ENCODE data around the gene DRD3. TPM values are rescaled to one million over a fixed set of nuclear protein-coding genes. Genes with fewer than 3 reads are reported as not detected.

The DRD3 gene
- total and polyA plus RNA-seq, 7 experiments from 2014 or later = not detected

DNA sequence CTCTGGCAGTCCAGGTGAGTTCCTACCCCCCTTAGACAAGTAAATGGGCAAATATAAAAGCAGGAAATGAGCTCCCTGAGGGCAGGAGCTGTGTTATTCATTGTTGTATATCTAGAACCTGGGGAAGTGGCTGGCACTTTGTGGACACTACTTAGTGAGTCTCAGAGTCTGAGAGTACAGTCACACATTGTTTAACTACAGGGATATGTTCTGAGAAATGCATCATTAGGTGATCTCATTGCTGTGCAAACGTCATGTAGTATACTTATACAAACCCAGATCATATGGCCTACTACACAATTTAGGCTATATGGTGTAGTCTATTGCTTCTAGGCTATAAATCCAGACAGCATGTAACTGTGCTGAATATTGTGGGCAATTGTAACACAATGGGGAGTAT lies 52.4 kb downstream of the DRD3 start:
- H3K27me3 Mint-ChIP-seq = peaks cover 0 to 13% (median 3%) of the 10 kb centered on the region in 5 donors
- CTCF ChIA-PET = interaction anchor here (0.7 kb wide), 1 partner anchor 163 kb away, joined by 3 read pairs; no protein-coding TSS in a partner anchor
- POLR2A ChIA-PET = no interaction called here
- Histone ChIP-seq H3K4me3 (ENCODE audit: low read length) (no peak overlapping the region), H3K27ac (ENCODE audit: low read depth, low read length) (no peak overlapping the region), H3K9me3 (ENCODE audit: control insufficient read depth in 2 of 3, low read length in 3 of 3) (no peaks in the 10 kb centered on the region), H3K27me3 (ENCODE audit: control insufficient read depth in 2 of 2, insufficient read depth in 2 of 2, low read length in 2 of 2) (no peaks in the 10 kb centered on the region), H3K4me1 (ENCODE audit: control insufficient read depth in 2 of 2, insufficient read depth in 2 of 2, low read length in 2 of 2) (no peaks in the 10 kb centered on the region), H3K36me3 (ENCODE audit: control insufficient read depth in 2 of 3, insufficient read depth in 3 of 3, low read length in 3 of 3) (no peaks in the 10 kb centered on the region)
- peaks cover 0 to 3% (median 0%) of the 10 kb centered on the region in 11 donors for H3K9me3 Mint-ChIP-seq
- no peaks in the 10 kb centered on the region for H3K4me1 Mint-ChIP-seq
- no peak overlapping the region for H3K27ac Mint-ChIP-seq
- DNase-seq (no peak), ATAC-seq (no peak)
- H3K4me3 Mint-ChIP-seq = no peak overlapping the region
- intact Hi-C loops (cut with micrococcal nuclease) = no loop called here
- no peaks in the 10 kb centered on the region for H3K36me3 Mint-ChIP-seq

- H3K9me3 Mint-ChIP-seq = peaks cover 0 to 3% (median 0%) of the 10 kb centered on the region in 11 donors
- no peak overlapping the region for H3K27ac Mint-ChIP-seq
- no peaks in the 10 kb centered on the region for H3K4me1 ChIP-seq (ENCODE audit: control insufficient read depth in 2 of 2, insufficient read depth in 2 of 2, low read length in 2 of 2)
- POLR2A ChIA-PET = no interaction called here
- intact Hi-C loops (cut with micrococcal nuclease) = no loop called here
- peaks cover 0 to 13% (median 0%) of the 10 kb centered on the region in 5 donors for H3K27me3 Mint-ChIP-seq
- H3K36me3 Mint-ChIP-seq = no peaks in the 10 kb centered on the region
- no peaks in the 10 kb centered on the region for H3K36me3 ChIP-seq (ENCODE audit: control insufficient read depth in 2 of 3, insufficient read depth in 3 of 3, low read length in 3 of 3)
- CTCF ChIA-PET = no interaction called here
- H3K4me3 ChIP-seq (ENCODE audit: low read length) = no peak overlapping the region
- H3K4me1 Mint-ChIP-seq = no peaks in the 10 kb centered on the region
- DNase-seq = no peak
- H3K4me3 Mint-ChIP-seq = no peak overlapping the region
- no peak overlapping the region for H3K27ac ChIP-seq (ENCODE audit: low read depth, low read length)
- no peak for ATAC-seq
- H3K27me3 ChIP-seq (ENCODE audit: control insufficient read depth in 2 of 2, insufficient read depth in 2 of 2, low read length in 2 of 2) = no peaks in the 10 kb centered on the region
- H3K9me3 ChIP-seq (ENCODE audit: control insufficient read depth in 2 of 3, low read length in 3 of 3) = no peaks in the 10 kb centered on the region
These were observed 56.7 kb downstream of the DRD3 start for GRCh38 chr3:114122027-114122709.

- intact Hi-C loops (cut with micrococcal nuclease) = no loop called here
- POLR2A ChIA-PET = no interaction called here
These were observed 58.6 kb downstream of the DRD3 start for GRCh38 chr3:114120211-114120610.

GRCh38 chr3:114119776-114120175 lies 59.1 kb downstream of the DRD3 start:
- Mint-ChIP-seq H3K27ac (no peak overlapping the region), H3K4me1 (no peaks in the 10 kb centered on the region), H3K36me3 (no peaks in the 10 kb centered on the region), H3K27me3 (peaks cover 0 to 13% (median 0%) of the 10 kb centered on the region in 5 donors), H3K9me3 (peaks cover 0 to 3% (median 0%) of the 10 kb centered on the region in 11 donors), H3K4me3 (no peak overlapping the region)
- DNase-seq (no peak), ATAC-seq (no peak)
- Histone ChIP-seq H3K27ac (ENCODE audit: low read depth, low read length) (no peak overlapping the region), H3K36me3 (ENCODE audit: control insufficient read depth in 2 of 3, insufficient read depth in 3 of 3, low read length in 3 of 3) (no peaks in the 10 kb centered on the region), H3K4me3 (ENCODE audit: low read length) (no peak overlapping the region), H3K9me3 (ENCODE audit: control insufficient read depth in 2 of 3, low read length in 3 of 3) (no peaks in the 10 kb centered on the region), H3K4me1 (ENCODE audit: control insufficient read depth in 2 of 2, insufficient read depth in 2 of 2, low read length in 2 of 2) (no peaks in the 10 kb centered on the region), H3K27me3 (ENCODE audit: control insufficient read depth in 2 of 2, insufficient read depth in 2 of 2, low read length in 2 of 2) (no peaks in the 10 kb centered on the region)
- intact Hi-C loops (cut with micrococcal nuclease) = no loop called here
- ChIA-PET CTCF (no interaction called here), POLR2A (no interaction called here)

More at GRCh38 chr3:114120211-114120610, 58.6 kb downstream of the DRD3 start:
- DNase-seq = no peak
- peaks cover 0 to 13% (median 0%) of the 10 kb centered on the region in 5 donors for H3K27me3 Mint-ChIP-seq
- peaks cover 0 to 3% (median 0%) of the 10 kb centered on the region in 11 donors for H3K9me3 Mint-ChIP-seq
- Histone ChIP-seq H3K27me3 (ENCODE audit: control insufficient read depth in 2 of 2, insufficient read depth in 2 of 2, low read length in 2 of 2) (no peaks in the 10 kb centered on the region), H3K9me3 (ENCODE audit: control insufficient read depth in 2 of 3, low read length in 3 of 3) (no peaks in the 10 kb centered on the region), H3K27ac (ENCODE audit: low read depth, low read length) (no peak overlapping the region), H3K36me3 (ENCODE audit: control insufficient read depth in 2 of 3, insufficient read depth in 3 of 3, low read length in 3 of 3) (no peaks in the 10 kb centered on the region), H3K4me3 (ENCODE audit: low read length) (no peak overlapping the region), H3K4me1 (ENCODE audit: control insufficient read depth in 2 of 2, insufficient read depth in 2 of 2, low read length in 2 of 2) (no peaks in the 10 kb centered on the region)
- no peak overlapping the region for H3K4me3 Mint-ChIP-seq
- H3K27ac Mint-ChIP-seq = no peak overlapping the region
- CTCF ChIA-PET = no interaction called here
- no peaks in the 10 kb centered on the region for H3K4me1 Mint-ChIP-seq
- ATAC-seq = no peak
- H3K36me3 Mint-ChIP-seq = no peaks in the 10 kb centered on the region

DNA sequence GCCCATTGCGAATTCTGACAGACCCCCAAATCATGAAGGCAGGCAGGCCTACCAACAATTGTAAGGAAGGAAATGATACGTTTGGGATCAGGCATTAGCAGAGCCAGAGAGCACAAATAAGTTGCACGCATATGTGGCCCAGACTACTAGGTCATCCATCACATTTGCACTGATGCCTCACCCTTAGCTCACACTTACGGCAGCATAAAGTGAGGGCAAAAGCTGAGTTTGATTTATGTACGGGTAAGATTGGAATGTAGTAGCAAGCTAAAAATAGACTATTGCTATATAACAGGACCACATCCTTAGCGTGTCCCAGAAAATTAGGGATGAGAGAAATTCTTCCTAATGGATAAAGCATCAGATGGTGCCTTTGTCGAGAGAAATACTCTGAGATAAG lies 63.7 kb downstream of the DRD3 start:
- DNase-seq = no peak
- no peak for ATAC-seq
- intact Hi-C loops (cut with micrococcal nuclease) = no loop called here
- Mint-ChIP-seq H3K4me1 (peaks cover 0 to 3% (median 0%) of the 10 kb centered on the region in 7 donors), H3K27ac (no peak overlapping the region), H3K9me3 (no peaks in the 10 kb centered on the region), H3K36me3 (no peaks in the 10 kb centered on the region), H3K27me3 (peaks cover 4 to 17% (median 11%) of the 10 kb centered on the region in 5 donors), H3K4me3 (no peak overlapping the region)
- ChIA-PET POLR2A (no interaction called here), CTCF (no interaction called here)
- no peaks in the 10 kb centered on the region for H3K9me3 ChIP-seq (ENCODE audit: control insufficient read depth in 2 of 3, low read length in 3 of 3)
- H3K4me3 ChIP-seq (ENCODE audit: low read length) = no peak overlapping the region
- H3K4me1 ChIP-seq (ENCODE audit: control insufficient read depth in 2 of 2, insufficient read depth in 2 of 2, low read length in 2 of 2) = no peaks in the 10 kb centered on the region
- H3K27me3 ChIP-seq (ENCODE audit: control insufficient read depth in 2 of 2, insufficient read depth in 2 of 2, low read length in 2 of 2) = no peaks in the 10 kb centered on the region
- H3K27ac ChIP-seq (ENCODE audit: low read depth, low read length) = no peak overlapping the region
- no peaks in the 10 kb centered on the region for H3K36me3 ChIP-seq (ENCODE audit: control insufficient read depth in 2 of 3, insufficient read depth in 3 of 3, low read length in 3 of 3)

DNA sequence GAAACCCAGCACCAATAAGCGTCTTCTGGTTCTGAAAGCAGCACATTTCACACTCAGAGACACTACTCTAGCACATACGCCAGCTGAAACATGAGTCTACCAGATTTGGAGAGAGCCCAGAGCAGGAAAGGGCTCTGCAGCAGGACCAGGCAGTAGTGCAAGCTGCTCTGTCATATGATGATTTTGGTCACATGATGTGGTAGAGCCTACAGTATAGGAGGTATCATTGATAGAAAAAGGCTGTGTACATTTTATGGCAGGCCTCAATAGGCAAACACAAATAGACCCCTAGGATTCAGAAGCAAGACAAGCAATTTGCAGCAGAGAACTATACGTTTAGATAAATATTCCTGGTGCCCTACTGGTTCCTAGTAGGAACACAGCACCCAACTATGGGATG lies 64.1 kb downstream of the DRD3 start:
- DNase-seq (no peak), ATAC-seq (no peak)
- Histone ChIP-seq H3K27me3 (ENCODE audit: control insufficient read depth in 2 of 2, insufficient read depth in 2 of 2, low read length in 2 of 2) (no peaks in the 10 kb centered on the region), H3K36me3 (ENCODE audit: control insufficient read depth in 2 of 3, insufficient read depth in 3 of 3, low read length in 3 of 3) (no peaks in the 10 kb centered on the region), H3K9me3 (ENCODE audit: control insufficient read depth in 2 of 3, low read length in 3 of 3) (no peaks in the 10 kb centered on the region), H3K4me3 (ENCODE audit: low read length) (no peak overlapping the region), H3K27ac (ENCODE audit: low read depth, low read length) (no peak overlapping the region), H3K4me1 (ENCODE audit: control insufficient read depth in 2 of 2, insufficient read depth in 2 of 2, low read length in 2 of 2) (no peaks in the 10 kb centered on the region)
- CTCF ChIA-PET = no interaction called here
- no peak overlapping the region for H3K27ac Mint-ChIP-seq
- POLR2A ChIA-PET = no interaction called here
- no peak overlapping the region for H3K4me3 Mint-ChIP-seq
- peaks cover 4 to 21% (median 15%) of the 10 kb centered on the region in 5 donors for H3K27me3 Mint-ChIP-seq
- no peaks in the 10 kb centered on the region for H3K36me3 Mint-ChIP-seq
- H3K9me3 Mint-ChIP-seq = no peaks in the 10 kb centered on the region
- intact Hi-C loops (cut with micrococcal nuclease) = no loop called here
- peaks cover 0 to 3% (median 0%) of the 10 kb centered on the region in 7 donors for H3K4me1 Mint-ChIP-seq

- H3K4me3 Mint-ChIP-seq = no peak overlapping the region
- H3K27me3 ChIP-seq (ENCODE audit: control insufficient read depth in 2 of 2, insufficient read depth in 2 of 2, low read length in 2 of 2) = no peaks in the 10 kb centered on the region
- no peak for ATAC-seq
- H3K4me3 ChIP-seq (ENCODE audit: low read length) = no peak overlapping the region
- H3K27ac Mint-ChIP-seq = no peak overlapping the region
- H3K27ac ChIP-seq (ENCODE audit: low read depth, low read length) = no peak overlapping the region
- CTCF ChIA-PET = no interaction called here
- H3K36me3 Mint-ChIP-seq = no peaks in the 10 kb centered on the region
- intact Hi-C loops (cut with micrococcal nuclease) = no loop called here
- H3K4me1 Mint-ChIP-seq = peaks cover 0 to 3% (median 0%) of the 10 kb centered on the region in 7 donors
- H3K36me3 ChIP-seq (ENCODE audit: control insufficient read depth in 2 of 3, insufficient read depth in 3 of 3, low read length in 3 of 3) = no peaks in the 10 kb centered on the region
- H3K9me3 ChIP-seq (ENCODE audit: control insufficient read depth in 2 of 3, low read length in 3 of 3) = no peaks in the 10 kb centered on the region
- H3K27me3 Mint-ChIP-seq = peaks cover 4 to 28% (median 21%) of the 10 kb centered on the region in 5 donors
- POLR2A ChIA-PET = no interaction called here
- no peaks in the 10 kb centered on the region for H3K4me1 ChIP-seq (ENCODE audit: control insufficient read depth in 2 of 2, insufficient read depth in 2 of 2, low read length in 2 of 2)
- no peak for DNase-seq
- no peaks in the 10 kb centered on the region for H3K9me3 Mint-ChIP-seq
These were observed 66.2 kb downstream of the DRD3 start for GRCh38 chr3:114112696-114113095.
